GM23338 (cell line): Measurements from ENCODE around the gene RAD51B.

Source experiments
- EZH2 ChIP-seq: fragments of 200-600 bp; sonication (generic); IDR thresholded peaks from one replicate; pipeline ENCODE4 v1.8.0; 2017; ENCODE audit warnings: antibody characterized with exemption, mild to moderate bottlenecking, low read depth; ENCODE audit not compliant: unreplicated experiment
- EZH2phosphoT487 ChIP-seq: fragments of 200-600 bp; sonication (generic); IDR thresholded peaks from one replicate; pipeline ENCODE4 v1.8.1; 2018; ENCODE audit warnings: antibody characterized with exemption; ENCODE audit not compliant: unreplicated experiment
- JUNB ChIP-seq: IDR thresholded peaks from one replicate; pipeline ENCODE4 v1.6.1; 2016; ENCODE audit warnings: antibody characterized with exemption; ENCODE audit not compliant: unreplicated experiment
- POLR2AphosphoS5 ChIP-seq: IDR thresholded peaks from 2 replicates; pipeline ENCODE4 v1.6.1; 2016; ENCODE audit warnings: antibody characterized with exemption, low read depth
- TF ChIP-seq, protein P1 (sequence below), 2 experiments: fragments of 200-600 bp in 1 of 2; sonication (generic) in 1 of 2; conservative IDR thresholded peaks; 2 replicates each; pipeline versions ENCODE4 v1.5.1 to v1.6.1; 2016 to 2017; ENCODE audit warnings: antibody characterized with exemption in 2 of 2, low read depth in 2 of 2, mild to moderate bottlenecking in 2 of 2, moderate library complexity in 1 of 2
- TF ChIP-seq, protein P2 (sequence below): IDR thresholded peaks from one replicate; pipeline ENCODE4 v1.6.1; 2018; ENCODE audit warnings: antibody characterized with exemption; ENCODE audit not compliant: unreplicated experiment
- TF ChIP-seq, protein P3 (sequence below): IDR thresholded peaks from 2 replicates; pipeline ENCODE4 v1.6.1; 2016; ENCODE audit warnings: antibody characterized with exemption

DNA sequence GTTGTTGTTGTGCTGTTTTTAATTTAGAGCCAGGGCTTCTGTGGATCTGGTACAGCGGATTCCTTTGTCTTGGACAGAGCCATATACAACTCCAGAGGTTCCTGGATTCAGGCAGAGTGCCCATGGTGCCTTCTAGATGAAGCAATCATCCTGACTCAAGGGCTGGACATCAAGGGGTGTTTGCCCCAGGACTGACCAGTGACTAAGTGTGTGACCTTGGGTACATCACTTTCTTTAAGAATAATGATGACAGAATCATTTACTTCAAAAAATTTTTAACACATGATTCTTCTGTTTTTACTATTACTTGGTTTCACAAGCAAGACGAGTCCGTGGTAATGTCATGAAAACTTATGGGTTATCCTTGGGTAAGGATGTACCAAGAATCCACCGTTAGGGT, 576.0 kb downstream of the RAD51B start:
- TF ChIP-seq, protein P1, sequence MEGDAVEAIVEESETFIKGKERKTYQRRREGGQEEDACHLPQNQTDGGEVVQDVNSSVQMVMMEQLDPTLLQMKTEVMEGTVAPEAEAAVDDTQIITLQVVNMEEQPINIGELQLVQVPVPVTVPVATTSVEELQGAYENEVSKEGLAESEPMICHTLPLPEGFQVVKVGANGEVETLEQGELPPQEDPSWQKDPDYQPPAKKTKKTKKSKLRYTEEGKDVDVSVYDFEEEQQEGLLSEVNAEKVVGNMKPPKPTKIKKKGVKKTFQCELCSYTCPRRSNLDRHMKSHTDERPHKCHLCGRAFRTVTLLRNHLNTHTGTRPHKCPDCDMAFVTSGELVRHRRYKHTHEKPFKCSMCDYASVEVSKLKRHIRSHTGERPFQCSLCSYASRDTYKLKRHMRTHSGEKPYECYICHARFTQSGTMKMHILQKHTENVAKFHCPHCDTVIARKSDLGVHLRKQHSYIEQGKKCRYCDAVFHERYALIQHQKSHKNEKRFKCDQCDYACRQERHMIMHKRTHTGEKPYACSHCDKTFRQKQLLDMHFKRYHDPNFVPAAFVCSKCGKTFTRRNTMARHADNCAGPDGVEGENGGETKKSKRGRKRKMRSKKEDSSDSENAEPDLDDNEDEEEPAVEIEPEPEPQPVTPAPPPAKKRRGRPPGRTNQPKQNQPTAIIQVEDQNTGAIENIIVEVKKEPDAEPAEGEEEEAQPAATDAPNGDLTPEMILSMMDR (conservative IDR thresholded peaks at IDR 0.05; ENCODE audit: low read depth in 2 of 2): no peak
- TF ChIP-seq JUNB (no peak), POLR2AphosphoS5 (no peak), EZH2 (no peak), EZH2phosphoT487 (no peak)
- TF ChIP-seq, protein P2, sequence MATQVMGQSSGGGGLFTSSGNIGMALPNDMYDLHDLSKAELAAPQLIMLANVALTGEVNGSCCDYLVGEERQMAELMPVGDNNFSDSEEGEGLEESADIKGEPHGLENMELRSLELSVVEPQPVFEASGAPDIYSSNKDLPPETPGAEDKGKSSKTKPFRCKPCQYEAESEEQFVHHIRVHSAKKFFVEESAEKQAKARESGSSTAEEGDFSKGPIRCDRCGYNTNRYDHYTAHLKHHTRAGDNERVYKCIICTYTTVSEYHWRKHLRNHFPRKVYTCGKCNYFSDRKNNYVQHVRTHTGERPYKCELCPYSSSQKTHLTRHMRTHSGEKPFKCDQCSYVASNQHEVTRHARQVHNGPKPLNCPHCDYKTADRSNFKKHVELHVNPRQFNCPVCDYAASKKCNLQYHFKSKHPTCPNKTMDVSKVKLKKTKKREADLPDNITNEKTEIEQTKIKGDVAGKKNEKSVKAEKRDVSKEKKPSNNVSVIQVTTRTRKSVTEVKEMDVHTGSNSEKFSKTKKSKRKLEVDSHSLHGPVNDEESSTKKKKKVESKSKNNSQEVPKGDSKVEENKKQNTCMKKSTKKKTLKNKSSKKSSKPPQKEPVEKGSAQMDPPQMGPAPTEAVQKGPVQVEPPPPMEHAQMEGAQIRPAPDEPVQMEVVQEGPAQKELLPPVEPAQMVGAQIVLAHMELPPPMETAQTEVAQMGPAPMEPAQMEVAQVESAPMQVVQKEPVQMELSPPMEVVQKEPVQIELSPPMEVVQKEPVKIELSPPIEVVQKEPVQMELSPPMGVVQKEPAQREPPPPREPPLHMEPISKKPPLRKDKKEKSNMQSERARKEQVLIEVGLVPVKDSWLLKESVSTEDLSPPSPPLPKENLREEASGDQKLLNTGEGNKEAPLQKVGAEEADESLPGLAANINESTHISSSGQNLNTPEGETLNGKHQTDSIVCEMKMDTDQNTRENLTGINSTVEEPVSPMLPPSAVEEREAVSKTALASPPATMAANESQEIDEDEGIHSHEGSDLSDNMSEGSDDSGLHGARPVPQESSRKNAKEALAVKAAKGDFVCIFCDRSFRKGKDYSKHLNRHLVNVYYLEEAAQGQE: no peak
- TF ChIP-seq, protein P3, sequence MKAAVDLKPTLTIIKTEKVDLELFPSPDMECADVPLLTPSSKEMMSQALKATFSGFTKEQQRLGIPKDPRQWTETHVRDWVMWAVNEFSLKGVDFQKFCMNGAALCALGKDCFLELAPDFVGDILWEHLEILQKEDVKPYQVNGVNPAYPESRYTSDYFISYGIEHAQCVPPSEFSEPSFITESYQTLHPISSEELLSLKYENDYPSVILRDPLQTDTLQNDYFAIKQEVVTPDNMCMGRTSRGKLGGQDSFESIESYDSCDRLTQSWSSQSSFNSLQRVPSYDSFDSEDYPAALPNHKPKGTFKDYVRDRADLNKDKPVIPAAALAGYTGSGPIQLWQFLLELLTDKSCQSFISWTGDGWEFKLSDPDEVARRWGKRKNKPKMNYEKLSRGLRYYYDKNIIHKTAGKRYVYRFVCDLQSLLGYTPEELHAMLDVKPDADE: no peak
